Omental fat pad (tissue), 4 donors: Measurements from ENCODE around the gene ANKFY1. TPM values are rescaled to one million over a fixed set of nuclear protein-coding genes. Genes with fewer than 3 reads are reported as not detected.
A peak's percentile ranks its signal among the peaks of the same experiment; 100 is the strongest.

Experiments used
- ATAC-seq: fragments of 150-250 bp; one replicate; pipeline ENCODE4 v1.9.1; 2016; ENCODE audit warnings: mild to moderate bottlenecking, moderate library complexity; ENCODE audit not compliant: low FRiP score
- DNase-seq: peaks from one replicate; pipeline ENCODE4 v3.0.0-alpha.2; 2019; ENCODE audit warnings: low spot score
- CTCF ChIP-seq, 3 donors: fragments of 450-650 bp; IDR thresholded peaks; one replicate each; pipeline ENCODE4 v1.5.1; 2016 to 2017; ENCODE audit warnings: antibody characterized with exemption in 3 of 3, mild to moderate bottlenecking in 3 of 3, moderate library complexity in 2 of 3
- total RNA-seq, 4 donors: library from RNA; depleted of rRNA; stranded (reverse); fragments of >200 nt; gene quantifications; one replicate each; pipeline ENCODE4 v1.1.0, GENCODE V29; 2016

The ANKFY1 gene
- total RNA-seq, 4 donors from 2014 or later = 34.2 to 59.0 (median 40.6) TPM

- TF ChIP-seq CTCF (IDR thresholded peaks at IDR 0.05) = no peak
- peak; percentile 69 for ATAC-seq
- no peak for DNase-seq
Measured at GRCh38 chr17:4220655-4221054, 43.1 kb downstream of the ANKFY1 start.

- ATAC-seq (no peak), DNase-seq (no peak)
- TF ChIP-seq CTCF (IDR thresholded peaks at IDR 0.05) = no peak
Measured at GRCh38 chr17:4219241-4219640, 44.5 kb downstream of the ANKFY1 start.

- DNase-seq = no peak
- ATAC-seq = no peak
Measured at GRCh38 chr17:4215882-4216570, 47.8 kb downstream of the ANKFY1 start.

GRCh38 chr17:4214157-4214556, 49.6 kb downstream of the ANKFY1 start:
- no peak for DNase-seq
- no peak for TF ChIP-seq CTCF (IDR thresholded peaks at IDR 0.05)
- ATAC-seq = no peak

More at GRCh38 chr17:4215882-4216570, 47.8 kb downstream of the ANKFY1 start:
- no peak for TF ChIP-seq CTCF (IDR thresholded peaks at IDR 0.05)

- no peak for TF ChIP-seq CTCF (IDR thresholded peaks at IDR 0.05)
- DNase-seq (no peak), ATAC-seq (no peak)
Measured at GRCh38 chr17:4209611-4210010, 54.2 kb downstream of the ANKFY1 start.

GRCh38 chr17:4208238-4208637, 55.5 kb downstream of the ANKFY1 start:
- ATAC-seq = no peak
- no peak for DNase-seq
- TF ChIP-seq CTCF (IDR thresholded peaks at IDR 0.05) = no peak

GRCh38 chr17:4206962-4207361, 56.8 kb downstream of the ANKFY1 start:
- DNase-seq = no peak
- no peak for TF ChIP-seq CTCF (IDR thresholded peaks at IDR 0.05)
- no peak for ATAC-seq
